ENCODE data around the gene RAMP3.

DNA sequence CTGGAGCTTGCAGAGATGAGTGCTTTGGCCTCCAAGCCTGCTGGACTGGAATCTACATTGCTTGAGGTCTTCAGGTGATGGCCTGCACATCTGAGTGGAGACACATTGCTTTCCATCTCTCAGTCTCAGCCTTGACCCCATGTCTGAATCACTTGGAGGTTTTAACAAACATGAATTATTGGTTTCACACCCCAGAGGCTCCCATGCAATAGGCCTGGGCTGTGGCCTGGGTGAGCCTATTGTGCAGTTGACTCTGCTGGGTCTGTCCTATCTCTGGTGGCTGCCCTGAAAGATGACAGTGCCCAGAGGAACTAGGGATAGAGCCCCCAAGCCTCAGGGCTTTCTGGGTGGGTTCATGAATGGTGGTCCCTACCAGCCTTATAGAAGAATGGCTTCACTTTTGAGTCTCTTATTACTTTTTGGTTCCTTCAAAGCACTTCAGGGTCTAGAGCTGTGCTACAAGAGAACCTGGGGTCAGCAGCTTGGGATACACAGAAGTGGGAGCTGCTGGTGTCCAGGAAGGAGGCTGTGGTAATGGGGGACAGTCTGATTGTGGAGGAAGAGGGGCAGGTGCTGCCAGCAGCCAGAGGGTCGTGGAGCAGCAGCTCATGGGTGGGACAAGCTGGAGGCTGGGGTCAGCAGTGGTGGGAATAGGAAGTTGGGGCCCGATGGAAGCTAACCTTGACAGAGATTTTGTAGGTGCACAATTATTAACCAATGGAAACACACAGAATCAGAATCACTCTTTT lies 5.5 kb downstream of the RAMP3 start:
- TF ChIP-seq POLR2AphosphoS5 (IDR thresholded peaks at IDR 0.05; ENCODE audit: borderline replicate concordance, low read depth, low read length) (no peak), EZH2 (IDR thresholded peaks at IDR 0.05) (no peak), FOXP2 (optimal IDR thresholded peaks at IDR 0.05; ENCODE audit: control extremely low read depth, extremely low read length, insufficient read depth) (no peak)

Measured in SK-N-MC (cell line).